H1 (cell line): ENCODE results near the gene CSF1. TPM values are rescaled to one million over a fixed set of nuclear protein-coding genes. Genes with fewer than 3 reads are reported as not detected.

ENCODE experiments used
- GABPA ChIP-seq: IDR thresholded peaks from 2 replicates; pipeline ENCODE4 v1.6.1; 2011; ENCODE audit warnings: mild to moderate bottlenecking, low read length, moderate library complexity, borderline replicate concordance; ENCODE audit not compliant: insufficient read depth
- NANOG ChIP-seq: IDR thresholded peaks from 2 replicates; pipeline ENCODE4 v1.6.1; 2011; ENCODE audit warnings: low read length, low read depth, mild to moderate bottlenecking, inconsistent platforms; ENCODE audit not compliant: insufficient read depth, poor library complexity, severe bottlenecking
- SP2 ChIP-seq: IDR thresholded peaks from 2 replicates; pipeline ENCODE4 v1.6.1; 2012; ENCODE audit warnings: mild to moderate bottlenecking, low read length, inconsistent platforms
- polyA plus RNA-seq, 7 experiments: library from polyadenylated mRNA; depleted of rRNA in 3 of 7; stranded (reverse) in 5 of 7; unstranded in 2 of 7; fragments of >200 nt in 5 of 7; fragments of 200-250 nt in 2 of 7; gene quantifications; 1 replicate in 5 of 7; 2 replicates in 1 of 7; 4 replicates in 1 of 7; pipeline versions ENCODE4 v1.2.1 to v1.2.3, GENCODE V29; 2011 to 2013; ENCODE audit warnings: missing spikeins in 2 of 7, mixed read lengths in 2 of 7
- total RNA-seq: library from RNA; stranded (reverse); fragmentation: NEBNext Ultra II Directional; extraction: Animal tissue kit (Norgen Biotek cat#: 25700); gene quantifications from 2 replicates; pipeline ENCODE4 v1.2.1, GENCODE V29; 2021
- TF ChIP-seq, protein P1 (sequence below): fragments of 300-600 bp; sonication (generic); IDR thresholded peaks from 2 replicates; pipeline ENCODE4 v1.7.1; 2012; ENCODE audit warnings: low read length, moderate library complexity, mild to moderate bottlenecking, inconsistent platforms; ENCODE audit not compliant: insufficient replicate concordance
- TF ChIP-seq, protein P2 (sequence below): IDR thresholded peaks from 2 replicates; pipeline ENCODE4 v1.6.1; 2012; ENCODE audit warnings: inconsistent platforms

The CSF1 gene
- total and polyA plus RNA-seq, 2 of the 8 experiments (the other 6 are each of a cell fraction or from before 2014, with no cell fraction given) = 3.3 to 5.4 TPM

GRCh38 chr1:109877776-109878175 lies 32.9 kb upstream of the CSF1 start (continued):
- TF ChIP-seq, protein P1, sequence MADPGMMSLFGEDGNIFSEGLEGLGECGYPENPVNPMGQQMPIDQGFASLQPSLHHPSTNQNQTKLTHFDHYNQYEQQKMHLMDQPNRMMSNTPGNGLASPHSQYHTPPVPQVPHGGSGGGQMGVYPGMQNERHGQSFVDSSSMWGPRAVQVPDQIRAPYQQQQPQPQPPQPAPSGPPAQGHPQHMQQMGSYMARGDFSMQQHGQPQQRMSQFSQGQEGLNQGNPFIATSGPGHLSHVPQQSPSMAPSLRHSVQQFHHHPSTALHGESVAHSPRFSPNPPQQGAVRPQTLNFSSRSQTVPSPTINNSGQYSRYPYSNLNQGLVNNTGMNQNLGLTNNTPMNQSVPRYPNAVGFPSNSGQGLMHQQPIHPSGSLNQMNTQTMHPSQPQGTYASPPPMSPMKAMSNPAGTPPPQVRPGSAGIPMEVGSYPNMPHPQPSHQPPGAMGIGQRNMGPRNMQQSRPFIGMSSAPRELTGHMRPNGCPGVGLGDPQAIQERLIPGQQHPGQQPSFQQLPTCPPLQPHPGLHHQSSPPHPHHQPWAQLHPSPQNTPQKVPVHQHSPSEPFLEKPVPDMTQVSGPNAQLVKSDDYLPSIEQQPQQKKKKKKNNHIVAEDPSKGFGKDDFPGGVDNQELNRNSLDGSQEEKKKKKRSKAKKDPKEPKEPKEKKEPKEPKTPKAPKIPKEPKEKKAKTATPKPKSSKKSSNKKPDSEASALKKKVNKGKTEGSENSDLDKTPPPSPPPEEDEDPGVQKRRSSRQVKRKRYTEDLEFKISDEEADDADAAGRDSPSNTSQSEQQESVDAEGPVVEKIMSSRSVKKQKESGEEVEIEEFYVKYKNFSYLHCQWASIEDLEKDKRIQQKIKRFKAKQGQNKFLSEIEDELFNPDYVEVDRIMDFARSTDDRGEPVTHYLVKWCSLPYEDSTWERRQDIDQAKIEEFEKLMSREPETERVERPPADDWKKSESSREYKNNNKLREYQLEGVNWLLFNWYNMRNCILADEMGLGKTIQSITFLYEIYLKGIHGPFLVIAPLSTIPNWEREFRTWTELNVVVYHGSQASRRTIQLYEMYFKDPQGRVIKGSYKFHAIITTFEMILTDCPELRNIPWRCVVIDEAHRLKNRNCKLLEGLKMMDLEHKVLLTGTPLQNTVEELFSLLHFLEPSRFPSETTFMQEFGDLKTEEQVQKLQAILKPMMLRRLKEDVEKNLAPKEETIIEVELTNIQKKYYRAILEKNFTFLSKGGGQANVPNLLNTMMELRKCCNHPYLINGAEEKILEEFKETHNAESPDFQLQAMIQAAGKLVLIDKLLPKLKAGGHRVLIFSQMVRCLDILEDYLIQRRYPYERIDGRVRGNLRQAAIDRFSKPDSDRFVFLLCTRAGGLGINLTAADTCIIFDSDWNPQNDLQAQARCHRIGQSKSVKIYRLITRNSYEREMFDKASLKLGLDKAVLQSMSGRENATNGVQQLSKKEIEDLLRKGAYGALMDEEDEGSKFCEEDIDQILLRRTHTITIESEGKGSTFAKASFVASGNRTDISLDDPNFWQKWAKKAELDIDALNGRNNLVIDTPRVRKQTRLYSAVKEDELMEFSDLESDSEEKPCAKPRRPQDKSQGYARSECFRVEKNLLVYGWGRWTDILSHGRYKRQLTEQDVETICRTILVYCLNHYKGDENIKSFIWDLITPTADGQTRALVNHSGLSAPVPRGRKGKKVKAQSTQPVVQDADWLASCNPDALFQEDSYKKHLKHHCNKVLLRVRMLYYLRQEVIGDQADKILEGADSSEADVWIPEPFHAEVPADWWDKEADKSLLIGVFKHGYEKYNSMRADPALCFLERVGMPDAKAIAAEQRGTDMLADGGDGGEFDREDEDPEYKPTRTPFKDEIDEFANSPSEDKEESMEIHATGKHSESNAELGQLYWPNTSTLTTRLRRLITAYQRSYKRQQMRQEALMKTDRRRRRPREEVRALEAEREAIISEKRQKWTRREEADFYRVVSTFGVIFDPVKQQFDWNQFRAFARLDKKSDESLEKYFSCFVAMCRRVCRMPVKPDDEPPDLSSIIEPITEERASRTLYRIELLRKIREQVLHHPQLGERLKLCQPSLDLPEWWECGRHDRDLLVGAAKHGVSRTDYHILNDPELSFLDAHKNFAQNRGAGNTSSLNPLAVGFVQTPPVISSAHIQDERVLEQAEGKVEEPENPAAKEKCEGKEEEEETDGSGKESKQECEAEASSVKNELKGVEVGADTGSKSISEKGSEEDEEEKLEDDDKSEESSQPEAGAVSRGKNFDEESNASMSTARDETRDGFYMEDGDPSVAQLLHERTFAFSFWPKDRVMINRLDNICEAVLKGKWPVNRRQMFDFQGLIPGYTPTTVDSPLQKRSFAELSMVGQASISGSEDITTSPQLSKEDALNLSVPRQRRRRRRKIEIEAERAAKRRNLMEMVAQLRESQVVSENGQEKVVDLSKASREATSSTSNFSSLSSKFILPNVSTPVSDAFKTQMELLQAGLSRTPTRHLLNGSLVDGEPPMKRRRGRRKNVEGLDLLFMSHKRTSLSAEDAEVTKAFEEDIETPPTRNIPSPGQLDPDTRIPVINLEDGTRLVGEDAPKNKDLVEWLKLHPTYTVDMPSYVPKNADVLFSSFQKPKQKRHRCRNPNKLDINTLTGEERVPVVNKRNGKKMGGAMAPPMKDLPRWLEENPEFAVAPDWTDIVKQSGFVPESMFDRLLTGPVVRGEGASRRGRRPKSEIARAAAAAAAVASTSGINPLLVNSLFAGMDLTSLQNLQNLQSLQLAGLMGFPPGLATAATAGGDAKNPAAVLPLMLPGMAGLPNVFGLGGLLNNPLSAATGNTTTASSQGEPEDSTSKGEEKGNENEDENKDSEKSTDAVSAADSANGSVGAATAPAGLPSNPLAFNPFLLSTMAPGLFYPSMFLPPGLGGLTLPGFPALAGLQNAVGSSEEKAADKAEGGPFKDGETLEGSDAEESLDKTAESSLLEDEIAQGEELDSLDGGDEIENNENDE = no peak
- TF ChIP-seq SP2 (no peak), NANOG (no peak), GABPA (no peak)
- TF ChIP-seq, protein P2, sequence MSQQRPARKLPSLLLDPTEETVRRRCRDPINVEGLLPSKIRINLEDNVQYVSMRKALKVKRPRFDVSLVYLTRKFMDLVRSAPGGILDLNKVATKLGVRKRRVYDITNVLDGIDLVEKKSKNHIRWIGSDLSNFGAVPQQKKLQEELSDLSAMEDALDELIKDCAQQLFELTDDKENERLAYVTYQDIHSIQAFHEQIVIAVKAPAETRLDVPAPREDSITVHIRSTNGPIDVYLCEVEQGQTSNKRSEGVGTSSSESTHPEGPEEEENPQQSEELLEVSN = no peak
